ENCODE measurements around the gene HBS1L.

HBS1L gene

GRCh38 chr6:134948142-134948541 is 106.5 kb downstream of the HBS1L start:
- DNase-seq: no peak

GRCh38 chr6:134945045-134945444 is 109.6 kb downstream of the HBS1L start:
- no peak for DNase-seq

- DNase-seq: no peak
Measured at GRCh38 chr6:134943522-134944111, 111.0 kb downstream of the HBS1L start.

- DNase-seq: no peak
Measured at GRCh38 chr6:134938896-134939295, 115.7 kb downstream of the HBS1L start.

GRCh38 chr6:134937426-134937825 is 117.2 kb downstream of the HBS1L start:
- DNase-seq: no peak

GRCh38 chr6:134936931-134937330 is 117.7 kb downstream of the HBS1L start:
- DNase-seq: no peak

- DNase-seq: no peak
Measured at GRCh38 chr6:134936476-134936875, 118.1 kb downstream of the HBS1L start.

- DNase-seq: no peak
Measured at GRCh38 chr6:134934793-134935485, 119.7 kb downstream of the HBS1L start.

GRCh38 chr6:134932535-134933470 is 121.8 kb downstream of the HBS1L start:
- no peak for DNase-seq

- DNase-seq: no peak
Measured at GRCh38 chr6:134932098-134932497, 122.5 kb downstream of the HBS1L start.

GRCh38 chr6:134930463-134930862 is 124.2 kb downstream of the HBS1L start:
- DNase-seq: no peak

- DNase-seq: no peak
Measured at GRCh38 chr6:134928151-134928900, 126.3 kb downstream of the HBS1L start.

GRCh38 chr6:134925800-134926199 is 128.8 kb downstream of the HBS1L start:
- DNase-seq: no peak

GRCh38 chr6:134921721-134922261 is 132.8 kb downstream of the HBS1L start:
- DNase-seq: peak; percentile 4

- DNase-seq: no peak
Measured at GRCh38 chr6:134921276-134921675, 133.3 kb downstream of the HBS1L start.

GRCh38 chr6:134920422-134920821 is 134.2 kb downstream of the HBS1L start:
- DNase-seq: no peak

GRCh38 chr6:134918418-134918961 is 136.1 kb downstream of the HBS1L start:
- no peak for DNase-seq

GRCh38 chr6:134911547-134911946 is 143.1 kb downstream of the HBS1L start:
- DNase-seq: no peak

GRCh38 chr6:134910593-134910935 is 144.1 kb downstream of the HBS1L start:
- DNase-seq: no peak
